Aorta (tissue), 5 donors: ENCODE measurements around the gene OPRL1. TPM values are rescaled to one million over a fixed set of nuclear protein-coding genes. Genes with fewer than 3 reads are reported as not detected.
A peak's percentile ranks its signal among the peaks of the same experiment; 100 is the strongest.

Source experiments
- ATAC-seq: fragments of 200-7000 bp; cut with Tn5 transposase; one replicate; pipeline ENCODE4 v1.9.1; 2022; ENCODE audit warnings: moderate library complexity; ENCODE audit not compliant: low FRiP score
- DNase-seq, 2 donors: peaks; one replicate each; pipeline ENCODE4 v3.0.0-alpha.2; 2020
- H3K27ac ChIP-seq, 2 donors: one replicate each; pipeline ENCODE4 v1.5.1; 2013; ENCODE audit warnings: low read length in 2 of 2, mild to moderate bottlenecking in 2 of 2, moderate library complexity in 2 of 2, control low read depth in 1 of 2, inconsistent platforms in 1 of 2, low read depth in 1 of 2
- H3K27me3 ChIP-seq, 2 donors: one replicate each; pipeline ENCODE4 v1.6.1; 2013; ENCODE audit warnings: control low read depth in 1 of 2, low read length in 1 of 2, mild to moderate bottlenecking in 1 of 2, moderate library complexity in 1 of 2; ENCODE audit not compliant: insufficient read depth in 2 of 2, control insufficient read depth in 1 of 2
- H3K36me3 ChIP-seq, 2 donors: one replicate each; pipeline ENCODE4 v1.6.1; 2013; ENCODE audit warnings: control low read depth in 1 of 2, low read length in 1 of 2, mild to moderate bottlenecking in 1 of 2; ENCODE audit not compliant: insufficient read depth in 2 of 2, control insufficient read depth in 1 of 2
- H3K4me1 ChIP-seq, 2 donors: one replicate each; pipeline ENCODE4 v1.6.1; 2013; ENCODE audit warnings: low read length in 2 of 2, control low read depth in 1 of 2, mild to moderate bottlenecking in 1 of 2, moderate library complexity in 1 of 2; ENCODE audit not compliant: insufficient read depth in 2 of 2, control insufficient read depth in 1 of 2
- H3K4me3 ChIP-seq, 2 donors: one replicate each; pipeline ENCODE4 v1.5.1; 2013; ENCODE audit warnings: low read length in 2 of 2, control low read depth in 1 of 2, mild to moderate bottlenecking in 1 of 2
- H3K9me3 ChIP-seq: one replicate; pipeline ENCODE4 v1.6.1; 2013; ENCODE audit warnings: mild to moderate bottlenecking, low read length; ENCODE audit not compliant: control insufficient read depth
- WGBS, 2 donors: extraction: QIAGEN DNeasy Blood & Tissue Kit; methylation state at CpG; one replicate each; pipeline ENCODE4 v1.1.7; 2013; 5-methylcytosine and 5-hydroxymethylcytosine counted together
- intact Hi-C, 2 donors: fragments of 100-400 bp; cut with DNase I; formaldehyde crosslinking; loops; one replicate each; pipeline versions ENCODE4 v1.14.2 to v1.15.0; 2022
- polyA plus RNA-seq, 2 donors: library from polyadenylated mRNA; stranded (reverse); fragments of 200-250 nt; gene quantifications; one replicate each; pipeline ENCODE4 v1.2.3, GENCODE V29; 2013
- total RNA-seq, 2 donors: library from RNA; stranded (reverse); fragmentation: NEBNext Ultra II Directional; extraction: Animal tissue kit (Norgen Biotek cat#: 25700); gene quantifications; one replicate each; pipeline ENCODE4 v1.2.1, GENCODE V29; 2021
- donor health status: healthy with polysubstance abuse.
- donor health status: Bipolar disorder and iron deficiency.
- donor health status: DM: no; HTN: no; CAD: no.
- donor health status: DM: no; HTN: no; CAD: no.
- donor health status: DM: yes; HTN: yes; CAD: no.

OPRL1 gene
- total and polyA plus RNA-seq, 4 donors = 0.72 to 2.9 (median 0.95) TPM

- H3K4me3 ChIP-seq = no peak overlapping the region
- no peaks in the 10 kb centered on the region for H3K27me3 ChIP-seq
- no peaks in the 10 kb centered on the region for H3K4me1 ChIP-seq
- intact Hi-C loops = no loop called here
- 80 to 81% methylated on average over 30 to 32 of the region's 32 CpGs for WGBS, 2 donors
- DNase-seq = peak; percentile 4 to 42
- H3K9me3 ChIP-seq = no peaks in the 10 kb centered on the region
- no peaks in the 10 kb centered on the region for H3K36me3 ChIP-seq
- no peak overlapping the region for H3K27ac ChIP-seq
- ATAC-seq = no peak
Observed at GRCh38 chr20:64136004-64136710, 56.3 kb downstream of the OPRL1 start.

GRCh38 chr20:64137598-64138031, 57.7 kb downstream of the OPRL1 start:
- Histone ChIP-seq H3K9me3 (no peaks in the 10 kb centered on the region), H3K27ac (no peak overlapping the region), H3K4me1 (no peaks in the 10 kb centered on the region), H3K36me3 (no peaks in the 10 kb centered on the region), H3K4me3 (no peak overlapping the region), H3K27me3 (no peaks in the 10 kb centered on the region)
- peak; percentile 19 to 65 for DNase-seq
- ATAC-seq = no peak
- intact Hi-C loops = no loop called here
- 74 to 82% methylated on average over 6 of the region's 6 CpGs for WGBS, 2 donors

- no peak for ATAC-seq
- WGBS, 2 donors = 71 to 73% methylated on average over 18 of the region's 18 CpGs
- Histone ChIP-seq H3K36me3 (no peaks in the 10 kb centered on the region), H3K9me3 (no peaks in the 10 kb centered on the region), H3K27me3 (no peaks in the 10 kb centered on the region), H3K27ac (no peak overlapping the region), H3K4me1 (no peaks in the 10 kb centered on the region), H3K4me3 (no peak overlapping the region)
- intact Hi-C loops = no loop called here
- peak; percentile 14 to 44 for DNase-seq
Observed at GRCh38 chr20:64138276-64138815, 58.5 kb downstream of the OPRL1 start.

GRCh38 chr20:64139199-64140060, 59.5 kb downstream of the OPRL1 start:
- no peak overlapping the region for H3K27ac ChIP-seq
- no peaks in the 10 kb centered on the region for H3K4me1 ChIP-seq
- no peak overlapping the region for H3K4me3 ChIP-seq
- intact Hi-C loops = no loop called here
- no peaks in the 10 kb centered on the region for H3K9me3 ChIP-seq
- peak; percentile 29 to 69 for DNase-seq
- ATAC-seq = no peak
- WGBS, 2 donors = 73 to 80% methylated on average over 21 of the region's 21 CpGs
- no peaks in the 10 kb centered on the region for H3K27me3 ChIP-seq
- no peaks in the 10 kb centered on the region for H3K36me3 ChIP-seq

GRCh38 chr20:64140061-64140931, 60.4 kb downstream of the OPRL1 start:
- peak; percentile 22 to 51 for DNase-seq
- WGBS, 2 donors = 71 to 77% methylated on average over 13 of the region's 13 CpGs
- intact Hi-C loops = no loop called here
- Histone ChIP-seq H3K9me3 (no peaks in the 10 kb centered on the region), H3K36me3 (no peaks in the 10 kb centered on the region), H3K4me3 (no peak overlapping the region), H3K27ac (no peak overlapping the region), H3K27me3 (no peaks in the 10 kb centered on the region), H3K4me1 (no peaks in the 10 kb centered on the region)
- no peak for ATAC-seq

- H3K27me3 ChIP-seq = no peaks in the 10 kb centered on the region
- no peaks in the 10 kb centered on the region for H3K36me3 ChIP-seq
- no peak overlapping the region for H3K27ac ChIP-seq
- DNase-seq (peak; percentile 30 to 63), ATAC-seq (no peak)
- no peaks in the 10 kb centered on the region for H3K9me3 ChIP-seq
- H3K4me3 ChIP-seq = no peak overlapping the region
- WGBS, 2 donors = 69 to 73% methylated on average over 10 of the region's 10 CpGs
- intact Hi-C loops = no loop called here
- no peaks in the 10 kb centered on the region for H3K4me1 ChIP-seq
Observed at GRCh38 chr20:64140956-64141355, 61.1 kb downstream of the OPRL1 start.

GRCh38 chr20:64142590-64142989, 62.7 kb downstream of the OPRL1 start:
- Histone ChIP-seq H3K27ac (no peak overlapping the region), H3K4me3 (no peak overlapping the region), H3K27me3 (no peaks in the 10 kb centered on the region), H3K4me1 (no peaks in the 10 kb centered on the region), H3K9me3 (no peaks in the 10 kb centered on the region), H3K36me3 (no peaks in the 10 kb centered on the region)
- DNase-seq (peak; percentile 13 to 24), ATAC-seq (no peak)
- 41 to 42% methylated on average over 9 of the region's 9 CpGs for WGBS, 2 donors
- intact Hi-C loops = no loop called here
